ENCODE data around the gene LMNTD2.

- TF ChIP-seq CTCF (IDR thresholded peaks at IDR 0.05 in 8 of 11, conservative IDR thresholded peaks at IDR 0.05 in 3 of 11): no peak
- TF ChIP-seq POLR2AphosphoS5 (IDR thresholded peaks at IDR 0.05): no peak
Measured at GRCh38 chr11:563812-564578, 3.5 kb upstream of the LMNTD2 start.

All from spleen (tissue), 7 donors.